ENCODE measurements around the gene CARS2.
"Not testable (repeated sequence)": the region's sequence is repeated elsewhere in the genome, so short reads cannot be mapped to it uniquely, and the experiment has no call there.

CARS2 gene

DNA sequence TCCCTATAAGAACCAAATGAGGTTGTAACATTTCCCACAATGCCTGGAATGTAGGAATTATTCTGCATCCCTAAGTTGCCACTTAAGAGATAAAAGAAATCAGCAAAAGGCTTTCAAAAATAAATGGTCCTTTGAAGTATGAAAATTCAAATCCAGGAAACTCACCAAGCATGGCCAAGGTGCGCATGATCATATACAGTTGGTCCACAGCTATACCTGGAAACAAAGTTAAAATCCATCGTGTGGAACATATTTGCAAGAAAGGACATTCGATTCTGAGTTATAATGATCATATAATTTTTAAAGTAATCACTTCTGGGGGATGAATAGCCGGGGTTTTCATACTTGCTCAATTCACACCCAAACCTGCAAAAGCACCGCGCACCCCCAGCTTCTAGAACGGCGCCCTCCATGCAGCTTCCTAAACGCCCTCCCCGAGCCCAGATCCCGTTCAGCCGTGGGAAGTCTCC, 525 bp downstream of the CARS2 start:
- no peak for DNase-seq

DNA sequence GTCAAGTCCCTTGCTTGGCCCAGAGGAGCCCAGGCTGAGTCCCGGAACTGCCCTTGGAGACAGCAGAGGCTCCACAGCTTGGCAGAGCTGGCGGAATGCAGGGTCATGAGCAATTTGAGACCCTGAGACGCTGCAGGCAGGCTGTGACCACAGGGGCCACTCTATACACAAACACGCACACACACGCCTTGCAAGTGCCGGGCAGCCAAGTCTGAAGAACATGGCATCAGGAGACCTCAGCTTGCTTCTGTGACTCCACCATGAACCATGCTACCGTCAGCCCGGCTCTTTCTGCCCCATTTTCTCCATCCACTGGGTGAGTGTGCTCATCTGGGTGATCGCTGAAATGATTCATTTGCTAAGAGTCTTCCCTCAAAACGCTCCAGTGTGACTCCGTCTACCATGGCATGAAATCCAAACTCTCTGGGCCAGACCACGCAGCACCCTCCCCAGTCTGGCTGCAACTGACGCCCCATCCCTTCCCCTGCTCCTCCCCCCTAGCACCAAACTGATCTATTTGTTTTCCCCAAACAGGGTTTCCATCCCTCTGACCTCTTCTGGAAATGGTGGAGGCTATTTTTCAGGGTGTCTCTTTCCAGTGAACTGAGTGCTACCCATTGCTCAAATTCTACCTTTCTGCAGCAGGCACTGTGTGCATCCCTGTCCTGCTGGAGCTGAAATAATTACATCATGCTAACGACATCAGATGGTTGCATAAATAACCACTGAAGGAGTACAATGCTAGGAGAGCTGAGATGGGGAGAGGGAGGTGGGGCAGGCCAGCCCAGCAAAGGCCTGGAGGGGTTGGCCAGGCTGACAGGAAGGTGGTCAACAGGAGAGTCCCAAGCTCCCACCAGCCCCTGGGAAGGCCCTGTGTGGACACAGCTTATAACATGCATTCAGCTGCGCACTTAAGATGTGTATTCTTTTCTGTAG, 3.1 kb downstream of the CARS2 start:
- no peak for DNase-seq

DNA sequence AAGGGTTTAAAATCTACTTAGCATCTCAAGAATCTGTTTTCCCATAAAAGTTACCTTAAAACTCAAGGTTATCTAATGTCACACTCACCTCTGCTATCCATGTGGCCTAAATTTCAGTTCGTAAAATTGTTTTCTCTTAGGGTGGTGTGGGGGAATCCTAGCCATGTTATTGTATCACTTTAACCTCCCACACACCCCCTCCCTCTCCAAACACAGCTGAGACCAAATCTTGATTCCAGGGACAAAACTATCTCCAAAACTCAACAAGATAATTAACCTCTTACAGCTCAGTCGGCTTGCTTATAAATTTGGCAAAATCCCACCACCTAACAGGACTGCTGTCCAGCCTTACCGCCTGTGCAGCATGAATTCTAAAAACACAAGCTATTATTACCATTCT, 3.8 kb downstream of the CARS2 start:
- DNase-seq: no peak

DNA sequence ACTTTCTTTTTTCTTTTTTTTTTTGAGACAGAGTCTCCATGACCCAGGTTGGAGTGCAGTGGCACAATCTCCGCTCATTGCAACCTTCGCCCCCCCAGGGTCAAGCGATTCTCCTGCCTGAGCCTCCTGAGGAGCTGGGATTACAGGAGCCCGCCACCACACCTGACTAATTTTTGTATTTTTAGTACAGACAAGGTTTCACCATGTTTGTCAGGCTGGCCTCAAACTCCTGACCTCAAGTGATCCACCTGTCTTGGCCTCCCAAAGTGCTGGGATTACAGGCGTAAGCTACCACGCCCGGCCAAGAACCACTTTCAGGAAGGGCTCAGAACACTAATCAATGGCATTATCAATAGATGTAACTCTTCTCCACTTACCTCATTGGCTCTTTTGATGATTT, 4.9 kb downstream of the CARS2 start:
- DNase-seq: not testable (repeated sequence)

DNA sequence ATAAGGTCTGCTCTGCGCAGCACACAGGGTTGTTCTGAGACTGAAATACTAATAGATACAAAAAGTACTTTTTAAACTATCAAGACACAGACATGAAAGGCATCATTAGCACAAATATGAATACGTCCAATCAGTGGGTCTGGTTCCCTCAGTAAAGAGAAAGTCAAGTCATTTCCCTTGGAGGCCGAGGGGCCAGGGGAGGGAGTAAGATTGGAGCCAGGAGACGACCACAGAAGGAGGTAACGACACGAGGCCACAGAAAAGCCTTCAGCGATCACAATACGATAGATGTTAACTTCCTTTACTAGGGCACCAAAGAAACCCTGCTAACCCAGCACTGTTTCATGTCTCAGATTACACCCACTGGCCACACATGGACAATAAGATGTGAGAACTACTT, 5.3 kb downstream of the CARS2 start:
- no peak for DNase-seq

DNA sequence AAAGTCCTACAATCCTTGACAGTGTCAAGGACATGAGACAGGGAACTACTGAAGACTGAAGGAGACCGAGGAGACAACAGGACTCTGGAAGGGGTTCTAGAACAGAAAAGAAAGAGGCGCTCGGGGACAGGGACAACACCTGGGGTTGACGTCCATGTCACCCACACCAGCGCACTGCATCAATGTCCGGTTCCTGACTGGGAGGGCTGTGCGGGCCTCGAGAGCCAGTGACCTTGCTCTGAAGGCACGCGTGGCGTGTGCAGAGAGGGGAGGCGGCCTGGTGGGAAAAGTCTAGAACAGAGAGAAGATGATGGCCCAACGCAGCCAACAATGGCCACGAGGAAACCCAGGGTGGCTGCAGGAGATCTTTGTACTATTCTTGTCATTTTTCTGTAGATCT, 5.7 kb downstream of the CARS2 start:
- no peak for DNase-seq

DNA sequence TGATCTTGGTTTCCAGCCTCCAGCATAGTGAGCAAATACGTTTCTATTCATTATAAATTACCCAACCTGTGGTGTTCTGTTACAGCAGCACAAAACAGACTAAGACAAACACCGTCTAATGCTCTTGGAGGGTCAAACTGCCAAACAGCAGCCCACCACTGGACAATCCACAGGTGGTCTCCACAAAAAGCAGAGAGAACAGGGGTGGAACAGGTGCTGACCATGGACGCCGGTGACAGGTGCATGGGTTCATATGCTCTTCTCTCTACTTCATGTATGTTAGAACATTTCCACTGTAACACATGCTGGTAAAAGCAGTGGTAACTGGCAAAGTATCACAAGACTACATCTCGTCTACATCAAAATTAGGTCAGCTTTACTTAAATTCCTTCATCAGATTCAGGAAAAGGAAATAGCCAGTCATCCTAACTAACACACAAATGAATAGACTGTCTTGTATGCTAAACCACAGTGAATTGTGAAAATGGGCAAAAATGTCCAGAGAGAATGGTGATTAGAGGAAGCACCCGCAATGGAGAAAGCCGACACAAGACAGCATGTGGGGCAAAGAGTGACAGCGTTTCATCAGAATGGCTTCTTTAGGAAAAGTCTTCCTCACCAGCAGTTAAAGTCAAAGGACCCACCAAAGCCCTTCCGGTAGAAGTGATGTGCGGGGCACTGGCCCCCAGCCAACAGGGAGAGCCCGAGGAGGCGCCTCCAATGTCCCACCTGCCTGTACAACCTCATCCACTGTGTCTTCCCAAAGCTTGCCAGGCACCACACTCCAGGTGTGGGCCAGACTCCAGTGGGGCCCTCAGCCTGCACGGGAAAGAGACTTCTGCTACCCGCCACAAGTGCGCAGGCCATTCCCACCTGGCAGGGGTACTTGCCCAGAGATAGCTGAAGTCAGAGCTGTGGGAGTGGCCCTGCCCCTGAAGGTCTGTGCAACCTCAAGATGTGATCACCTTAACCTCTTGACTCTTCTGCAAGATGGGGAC, 6.5 kb downstream of the CARS2 start:
- no peak for DNase-seq

DNA sequence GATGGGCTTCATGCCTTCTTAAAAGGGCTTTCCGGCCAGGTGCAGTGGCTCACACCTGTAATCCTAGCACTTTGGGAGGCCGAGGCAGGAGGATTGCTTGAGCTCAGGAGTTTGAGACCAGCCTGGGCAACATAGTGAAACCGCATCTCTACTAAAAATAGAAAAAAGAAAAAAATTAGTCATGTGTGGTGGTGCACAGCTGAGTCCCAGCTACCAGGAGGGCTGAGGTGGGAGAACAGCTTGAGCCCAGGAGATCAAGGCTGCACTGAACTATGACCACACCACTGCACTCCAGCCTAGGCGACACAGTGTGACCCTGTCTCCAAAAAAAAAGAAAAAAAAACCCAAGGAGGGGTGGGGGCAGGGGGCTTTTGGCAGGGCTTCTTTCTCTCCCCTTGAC, 7.2 kb downstream of the CARS2 start:
- DNase-seq: no peak

DNA sequence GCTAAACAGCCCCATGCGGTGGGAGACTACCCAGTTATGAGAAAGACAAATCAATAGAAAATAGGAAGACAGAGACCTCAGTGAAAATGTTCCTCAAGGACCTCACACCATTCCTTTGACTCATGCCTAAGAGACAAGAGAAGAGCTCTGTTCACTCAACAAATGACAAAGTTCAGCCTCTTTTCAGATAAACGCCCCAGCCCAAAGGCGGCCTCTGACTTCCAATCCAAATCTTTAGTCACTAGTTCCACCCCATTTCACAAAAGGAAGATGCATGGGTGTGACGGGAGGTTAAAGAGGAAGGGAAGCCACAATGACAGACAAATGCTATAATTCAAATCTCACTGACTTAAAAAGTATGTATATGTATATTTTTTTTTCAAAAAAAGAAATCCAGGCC, 8.1 kb downstream of the CARS2 start:
- DNase-seq: no peak

DNA sequence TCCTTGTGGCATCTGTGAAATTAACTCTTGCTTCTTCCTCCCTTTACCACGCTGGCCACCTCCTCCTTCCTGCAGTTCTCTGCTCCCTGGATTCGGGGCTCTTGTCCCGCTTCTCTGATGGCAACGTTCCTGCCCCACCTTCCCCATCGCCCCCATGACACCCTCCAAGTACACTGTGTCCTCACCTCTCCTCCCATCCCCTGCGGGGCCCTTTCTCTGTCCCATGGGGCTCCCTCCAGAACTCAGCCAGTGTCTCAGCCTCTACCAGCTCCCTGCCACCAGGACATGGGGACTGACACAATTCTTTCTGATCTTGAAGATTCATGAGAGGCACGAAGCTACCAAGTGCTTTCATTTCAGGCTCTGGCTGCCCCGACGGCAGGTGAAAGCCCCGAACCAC, 9.1 kb downstream of the CARS2 start:
- no peak for DNase-seq

DNA sequence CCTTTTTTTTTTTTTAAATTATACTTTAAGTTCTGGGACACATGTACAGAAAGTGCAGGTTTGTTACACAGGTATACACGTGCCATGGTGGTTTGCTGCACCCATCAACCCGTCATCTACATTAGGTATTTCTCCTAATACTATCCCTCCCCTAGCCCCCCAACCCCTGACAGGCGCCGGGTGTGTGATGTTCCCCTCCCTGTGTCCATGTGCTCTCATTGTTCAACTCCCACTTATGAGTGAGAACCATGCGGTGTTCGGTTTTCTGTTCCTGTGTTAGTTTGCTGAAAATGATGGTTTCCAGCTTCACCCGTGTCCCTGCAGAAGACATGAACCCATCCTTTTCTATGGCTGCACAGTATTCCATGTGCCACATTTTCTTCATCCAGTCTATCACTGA, 10.1 kb downstream of the CARS2 start:
- DNase-seq: not testable (repeated sequence)

DNA sequence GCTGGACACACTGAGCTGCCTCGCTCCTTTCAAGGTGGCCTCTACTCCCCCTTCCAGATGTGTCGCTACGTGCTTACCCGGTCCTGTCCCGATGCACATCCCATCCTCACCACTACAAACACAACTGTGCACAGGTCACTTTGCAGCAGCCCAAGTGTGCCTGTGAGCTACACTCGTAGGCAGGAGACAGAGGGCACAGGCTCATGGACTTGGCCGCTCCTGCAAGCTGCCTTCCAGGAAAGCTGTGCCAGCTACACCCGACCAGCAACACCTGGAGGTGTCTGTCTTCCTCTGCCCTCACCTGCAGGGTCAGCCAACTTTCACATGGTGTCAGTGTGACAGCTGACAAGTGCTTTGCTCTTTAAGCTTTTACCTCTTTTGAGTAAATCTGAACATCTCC, 15.4 kb downstream of the CARS2 start:
- DNase-seq: no peak

DNA sequence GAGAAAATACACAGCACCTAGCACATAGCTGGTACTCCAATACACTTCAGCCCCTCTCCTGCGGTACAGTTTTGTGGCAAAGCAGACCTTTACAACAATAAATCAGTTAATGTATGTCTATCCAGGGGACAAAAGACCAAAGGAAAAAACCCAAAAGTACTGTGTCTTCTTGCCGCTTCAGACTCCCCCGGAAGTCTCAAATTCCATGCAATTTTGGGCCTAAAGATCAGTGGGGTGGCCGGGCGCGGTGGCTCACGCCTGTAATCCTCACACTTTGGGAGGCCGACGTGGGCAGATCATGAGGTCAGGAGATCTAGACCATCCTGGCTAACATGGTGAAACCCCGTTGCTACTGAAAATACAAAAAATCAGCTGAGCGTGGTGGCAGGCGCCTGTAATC, 16.2 kb downstream of the CARS2 start:
- no peak for DNase-seq

DNA sequence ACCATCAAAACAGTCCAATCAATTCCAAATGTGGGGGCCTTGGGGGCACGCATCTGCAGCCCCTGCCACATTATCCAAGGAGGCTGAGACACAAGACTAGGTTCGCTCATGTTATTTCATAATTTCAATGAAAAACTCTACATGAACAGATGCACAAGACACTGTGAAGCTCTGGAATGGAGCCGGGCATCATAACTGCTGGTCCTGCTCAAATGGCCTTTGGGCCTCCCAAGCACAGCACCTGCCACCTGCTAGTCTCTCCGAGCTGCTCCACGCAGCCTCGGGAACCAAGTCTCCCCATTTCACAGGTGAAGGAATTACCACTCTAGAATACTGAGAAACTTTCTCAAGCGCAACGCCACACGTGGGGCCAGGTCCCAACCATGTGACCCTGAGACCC, 16.9 kb downstream of the CARS2 start:
- DNase-seq: no peak

DNA sequence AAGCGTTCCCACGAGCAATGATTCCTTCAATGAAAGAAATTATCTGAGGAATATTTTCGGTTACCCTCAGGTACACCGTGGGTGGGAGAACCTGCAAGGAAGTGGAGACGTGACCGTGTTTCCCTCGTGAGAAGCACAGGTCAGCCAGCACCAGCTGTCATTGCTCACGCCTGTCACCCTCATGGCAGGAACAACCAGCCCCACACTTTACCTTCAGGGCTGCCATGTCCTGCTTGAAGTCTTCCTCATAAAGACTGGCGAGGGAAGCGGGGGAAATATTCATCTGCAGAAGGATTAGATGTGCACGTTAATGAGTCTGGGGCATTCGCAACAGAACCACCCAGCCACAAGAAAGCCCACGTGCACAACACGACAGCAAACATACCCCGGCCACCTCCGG, 18.2 kb downstream of the CARS2 start:
- DNase-seq: no peak

DNA sequence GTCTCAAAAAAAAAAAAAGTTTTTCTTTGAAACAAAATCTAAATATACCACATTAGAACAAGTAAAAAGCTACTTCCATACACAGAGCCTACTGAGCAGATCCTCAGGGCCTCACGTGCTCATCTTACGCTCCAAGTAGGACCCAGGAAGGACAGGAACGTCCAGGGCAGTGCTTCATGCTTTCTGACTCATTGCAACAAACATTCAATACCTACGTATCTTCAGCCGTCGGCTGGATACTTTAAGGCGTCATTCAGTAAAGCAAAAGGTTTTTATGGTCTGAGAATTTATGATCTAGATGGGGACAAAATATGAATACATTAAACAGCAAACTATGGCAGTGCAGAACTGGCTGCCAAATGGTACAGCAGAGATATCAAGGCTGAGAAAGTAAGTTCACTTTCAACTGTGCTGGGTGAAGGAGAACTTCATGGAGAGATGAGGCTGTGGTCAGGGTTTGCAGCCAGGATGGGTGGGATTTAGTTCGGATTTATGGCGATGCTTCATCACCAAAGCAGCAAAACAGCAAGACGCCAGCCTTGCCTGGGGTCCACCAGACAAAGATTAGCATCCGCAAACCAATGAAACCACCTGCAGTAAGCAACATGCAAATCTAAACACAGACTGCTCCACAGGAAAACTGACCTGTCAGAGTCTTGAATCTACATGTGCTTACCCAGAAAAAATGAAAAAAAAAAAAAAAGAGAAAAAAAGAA, 20.5 kb downstream of the CARS2 start:
- no peak for DNase-seq

DNA sequence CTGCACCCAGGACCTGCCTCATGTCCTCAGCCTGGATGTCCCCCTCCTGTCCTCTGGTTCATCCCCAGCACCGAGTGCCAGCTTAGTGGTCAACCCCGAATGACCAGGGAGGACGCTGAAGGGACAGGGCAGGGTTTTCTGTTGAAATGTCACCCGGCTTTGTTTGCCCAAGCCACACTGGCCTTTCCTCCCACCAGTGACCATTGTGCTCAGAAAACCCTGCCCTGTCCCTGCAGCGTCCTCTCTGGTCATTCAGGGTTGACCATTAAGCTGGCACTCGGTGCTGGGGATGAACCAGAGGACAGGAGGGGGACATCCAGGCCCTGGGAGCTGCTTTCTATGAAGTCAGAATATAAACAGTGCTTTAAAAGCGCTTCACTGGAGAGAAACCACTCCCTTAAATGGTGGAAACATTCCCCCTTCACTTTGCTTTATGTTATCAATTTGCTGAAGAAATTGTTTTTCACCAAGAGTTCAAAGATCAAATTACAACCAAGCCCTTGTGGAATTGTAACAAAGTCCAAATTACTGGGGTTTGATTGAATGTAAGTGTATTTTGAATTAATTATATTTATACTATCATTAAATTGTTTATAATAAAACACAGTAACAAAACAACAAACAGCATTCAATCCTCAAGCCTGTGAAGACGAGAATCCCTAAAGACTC, 21.4 kb downstream of the CARS2 start:
- DNase-seq: no peak

DNA sequence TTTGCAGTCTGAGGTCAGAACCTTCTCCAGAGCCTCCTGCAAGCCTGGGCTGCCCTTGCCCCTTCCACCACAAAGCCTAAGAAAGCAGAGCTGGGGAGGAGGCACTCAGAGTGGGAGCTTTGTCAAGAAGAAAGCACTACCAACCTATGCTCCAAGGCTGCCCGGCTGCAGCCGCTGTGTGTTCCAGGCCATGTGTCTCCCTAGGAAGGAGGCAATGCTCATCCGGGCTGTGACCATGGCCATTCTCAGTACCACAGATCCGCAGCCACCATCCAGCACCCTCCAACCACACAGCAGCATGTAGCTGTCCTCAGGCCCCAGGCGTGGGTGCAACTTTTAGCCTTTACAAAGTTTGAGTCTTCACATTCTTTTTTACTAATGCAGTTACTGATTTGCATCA, 22.0 kb downstream of the CARS2 start:
- DNase-seq: no peak

DNA sequence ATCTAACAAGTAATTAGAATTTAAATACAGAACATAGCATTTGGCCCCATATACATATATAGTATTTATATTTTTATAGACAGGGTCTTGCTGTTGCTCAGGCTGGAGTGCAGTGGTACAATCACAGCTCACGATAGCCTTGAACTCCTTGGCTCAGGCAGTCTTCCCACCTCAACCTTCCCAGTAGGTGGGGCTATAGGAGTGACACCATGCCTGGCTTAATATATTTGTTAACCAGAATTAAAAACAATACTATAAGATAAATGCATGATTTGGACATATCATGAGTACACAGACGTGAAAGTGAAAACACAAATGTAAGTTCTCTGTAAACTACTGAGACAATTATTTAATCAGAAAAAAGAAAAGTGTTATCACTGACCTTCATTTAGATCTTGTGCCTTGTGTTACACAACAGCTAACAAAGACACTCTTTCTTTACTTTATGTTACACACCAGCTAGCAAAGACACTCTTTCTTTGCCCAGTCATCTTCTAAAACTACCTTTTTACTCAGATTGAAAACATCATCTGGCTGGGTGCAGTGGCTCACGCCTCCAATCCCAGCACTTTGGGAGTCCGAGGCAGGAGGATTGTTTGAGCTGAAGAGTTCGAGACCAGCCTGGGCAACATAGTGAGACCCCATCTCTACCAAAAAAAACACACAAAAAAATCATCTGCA, 22.6 kb downstream of the CARS2 start:
- DNase-seq: no peak

DNA sequence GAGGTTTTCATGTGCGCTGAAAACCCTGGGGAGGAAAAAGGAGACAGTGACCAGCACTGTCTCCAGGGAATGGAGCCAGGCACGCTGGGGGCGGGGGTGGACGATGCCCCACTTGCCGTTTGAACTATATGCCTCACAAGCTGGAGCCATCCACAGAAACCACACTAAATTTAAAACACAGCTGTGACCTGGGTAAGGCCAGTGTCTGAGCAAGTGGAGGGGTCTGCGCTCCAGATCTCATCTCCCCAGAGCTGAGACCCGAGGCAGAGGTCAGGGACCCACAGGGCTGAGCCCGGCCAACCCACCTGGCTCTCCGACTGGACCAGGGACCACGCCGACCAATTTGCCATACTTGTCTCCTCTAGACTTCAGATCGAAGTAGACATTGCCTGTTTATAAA, 23.2 kb downstream of the CARS2 start:
- no peak for DNase-seq

DNA sequence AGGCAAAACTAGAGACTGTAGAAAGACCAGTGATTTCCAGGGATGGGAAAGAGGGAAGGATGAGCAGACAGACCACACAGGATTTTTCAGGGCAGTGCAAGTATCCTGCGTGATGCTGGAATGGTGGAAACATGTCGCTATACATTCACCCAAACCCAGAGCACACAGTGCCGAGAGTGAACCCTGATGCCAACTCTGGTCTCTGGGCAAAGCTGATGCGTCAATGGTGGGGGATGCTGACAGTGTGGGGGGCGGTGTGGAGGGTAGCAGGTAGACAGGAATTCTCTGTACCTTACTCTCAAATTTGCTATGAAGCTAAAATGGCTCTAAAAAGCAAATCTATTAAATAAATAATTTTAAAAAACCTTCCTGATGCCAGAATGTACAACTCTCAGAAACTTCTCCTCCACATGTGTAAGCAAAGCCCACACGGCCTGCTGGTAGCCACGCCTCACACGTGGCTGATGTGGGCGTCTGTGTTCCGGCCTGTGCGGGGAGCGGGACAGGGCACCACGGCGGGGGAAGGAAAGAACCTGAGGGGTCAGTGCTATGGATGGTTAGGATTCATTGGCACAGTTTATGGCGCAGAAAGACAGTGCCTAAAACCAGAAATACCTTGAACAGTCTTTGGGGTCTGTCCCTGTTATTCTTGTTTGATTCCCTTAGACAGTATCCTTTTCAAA, 23.9 kb downstream of the CARS2 start:
- DNase-seq: no peak

All from T1000 (cell line).